DOHH2 (cell line): Measurements from ENCODE around the gene MDM4.

ENCODE experiments used
- CTCF ChIP-seq: fragments of 200-600 bp; sonication (generic); IDR thresholded peaks from one replicate; pipeline ENCODE4 v1.5.1; 2014; ENCODE audit warnings: antibody characterized with exemption, mild to moderate bottlenecking, low read depth, low read length; ENCODE audit not compliant: poor library complexity, severe bottlenecking
- EZH2phosphoT487 ChIP-seq: fragments of 200-600 bp; sonication (generic); IDR thresholded peaks from 2 replicates; pipeline ENCODE4 v1.6.1; 2017; ENCODE audit warnings: borderline replicate concordance, mild to moderate bottlenecking, antibody characterized with exemption, low read length, moderate library complexity, mixed read lengths

GRCh38 chr1:204507317-204508105 lies 8.7 kb upstream of the MDM4 start:
- no peak for TF ChIP-seq CTCF
- no peak for TF ChIP-seq EZH2phosphoT487
